ENCODE measurements around the gene ALDH16A1.

GRCh38 chr19:49506575-49507105 is 53.6 kb downstream of the ALDH16A1 start:
- TF ChIP-seq CTCF (IDR thresholded peaks at IDR 0.05): peak; percentile 55 to 79 (median 62)
- TF ChIP-seq POLR2A (IDR thresholded peaks at IDR 0.05): no peak

Measured in heart left ventricle (tissue), 13 donors.